Hepatocyte (in vitro differentiated cells): ENCODE measurements around the gene HSPA12A.

Source experiments
- EZH2 ChIP-seq: fragments of 200-600 bp; sonication (generic); IDR thresholded peaks from 2 replicates; pipeline ENCODE4 v1.6.1; 2016; ENCODE audit warnings: antibody characterized with exemption, mild to moderate bottlenecking, borderline replicate concordance
- EZH2phosphoT487 ChIP-seq: fragments of 200-600 bp; sonication (generic); IDR thresholded peaks from one replicate; pipeline ENCODE4 v1.6.1; 2018; ENCODE audit warnings: antibody characterized with exemption, mild to moderate bottlenecking, low read depth, moderate library complexity; ENCODE audit not compliant: unreplicated experiment, severe bottlenecking
- TF ChIP-seq, protein P1 (sequence below): fragments of 200-600 bp; sonication (generic); IDR thresholded peaks from 2 replicates; pipeline ENCODE4 v1.5.1; 2016; ENCODE audit warnings: antibody characterized with exemption, mild to moderate bottlenecking; ENCODE audit not compliant: poor library complexity

DNA sequence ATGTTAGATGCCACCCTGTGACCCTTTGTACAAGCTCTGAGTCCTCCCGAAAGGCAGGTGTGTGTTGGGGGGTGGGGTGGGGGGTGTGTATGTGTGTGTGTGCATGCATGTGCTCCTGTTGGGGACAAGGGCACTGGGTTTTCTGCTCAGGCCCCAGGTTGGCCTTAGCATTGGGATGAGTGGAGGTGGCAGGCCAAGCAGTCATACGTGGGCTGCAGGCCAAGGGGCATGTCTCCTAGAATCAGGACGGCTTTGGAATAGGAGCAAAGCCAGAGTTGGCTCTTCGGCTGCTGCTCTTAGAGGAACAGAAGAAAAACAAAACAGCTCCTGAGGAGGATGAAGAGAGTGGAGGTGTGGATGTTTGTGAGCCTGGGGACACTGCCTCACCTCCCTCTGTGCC is 26.0 kb downstream of the HSPA12A start:
- TF ChIP-seq, protein P1, sequence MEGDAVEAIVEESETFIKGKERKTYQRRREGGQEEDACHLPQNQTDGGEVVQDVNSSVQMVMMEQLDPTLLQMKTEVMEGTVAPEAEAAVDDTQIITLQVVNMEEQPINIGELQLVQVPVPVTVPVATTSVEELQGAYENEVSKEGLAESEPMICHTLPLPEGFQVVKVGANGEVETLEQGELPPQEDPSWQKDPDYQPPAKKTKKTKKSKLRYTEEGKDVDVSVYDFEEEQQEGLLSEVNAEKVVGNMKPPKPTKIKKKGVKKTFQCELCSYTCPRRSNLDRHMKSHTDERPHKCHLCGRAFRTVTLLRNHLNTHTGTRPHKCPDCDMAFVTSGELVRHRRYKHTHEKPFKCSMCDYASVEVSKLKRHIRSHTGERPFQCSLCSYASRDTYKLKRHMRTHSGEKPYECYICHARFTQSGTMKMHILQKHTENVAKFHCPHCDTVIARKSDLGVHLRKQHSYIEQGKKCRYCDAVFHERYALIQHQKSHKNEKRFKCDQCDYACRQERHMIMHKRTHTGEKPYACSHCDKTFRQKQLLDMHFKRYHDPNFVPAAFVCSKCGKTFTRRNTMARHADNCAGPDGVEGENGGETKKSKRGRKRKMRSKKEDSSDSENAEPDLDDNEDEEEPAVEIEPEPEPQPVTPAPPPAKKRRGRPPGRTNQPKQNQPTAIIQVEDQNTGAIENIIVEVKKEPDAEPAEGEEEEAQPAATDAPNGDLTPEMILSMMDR = no peak
- TF ChIP-seq EZH2 = no peak
- no peak for TF ChIP-seq EZH2phosphoT487
